Activated CD8-positive, alpha-beta memory T cell treated with anti-CD3 and anti-CD28 coated beads, Interleukin-2, amount 50 U/mL, for 1 hour (primary cell): ENCODE results near the gene SLC25A22.

Experiments used
- DNase-seq: peaks from one replicate; pipeline ENCODE4 v3.0.0-alpha.2; 2020; ENCODE audit errors: extremely low read depth

Gene SLC25A22

GRCh38 chr11:803467-803742 is 5.3 kb upstream of the SLC25A22 start:
- no peak for DNase-seq

GRCh38 chr11:802693-803466 is 4.8 kb upstream of the SLC25A22 start:
- no peak for DNase-seq

- no peak for DNase-seq
Observed at GRCh38 chr11:802018-802617, 4.0 kb upstream of the SLC25A22 start.

DNA sequence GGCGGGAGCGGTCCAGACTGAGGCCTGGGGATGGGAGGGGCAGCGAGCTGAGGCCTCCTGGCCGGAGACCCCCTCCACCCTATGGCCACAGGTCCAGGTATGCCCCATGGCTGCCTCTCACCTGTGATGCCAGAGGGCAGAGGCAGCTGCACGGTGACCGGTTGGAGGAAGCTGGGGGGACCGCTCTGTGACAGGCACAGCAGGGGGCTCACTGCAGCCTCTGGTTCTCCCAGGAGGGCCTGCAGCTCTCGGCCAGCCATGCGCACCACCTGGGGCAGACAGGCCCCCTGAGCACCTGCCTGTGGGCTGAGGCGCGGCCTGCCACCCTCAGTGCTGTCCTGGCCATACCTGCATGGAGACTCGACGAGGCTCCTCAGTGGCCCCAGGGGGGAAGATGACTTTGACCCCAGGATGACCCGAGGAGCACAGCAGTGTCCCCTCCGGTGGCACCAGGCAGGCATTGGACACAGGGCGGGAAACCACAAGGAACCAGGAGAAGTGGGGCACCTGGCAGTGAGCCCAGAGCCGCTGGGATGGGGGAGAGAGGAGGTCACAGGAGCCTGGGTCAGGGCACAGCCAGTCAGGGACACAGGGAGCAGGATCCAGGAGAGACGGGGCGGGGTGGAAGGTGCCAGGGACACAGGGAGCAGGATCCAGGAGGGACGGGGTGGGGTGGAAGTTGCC is 3.2 kb upstream of the SLC25A22 start:
- DNase-seq: no peak

DNA sequence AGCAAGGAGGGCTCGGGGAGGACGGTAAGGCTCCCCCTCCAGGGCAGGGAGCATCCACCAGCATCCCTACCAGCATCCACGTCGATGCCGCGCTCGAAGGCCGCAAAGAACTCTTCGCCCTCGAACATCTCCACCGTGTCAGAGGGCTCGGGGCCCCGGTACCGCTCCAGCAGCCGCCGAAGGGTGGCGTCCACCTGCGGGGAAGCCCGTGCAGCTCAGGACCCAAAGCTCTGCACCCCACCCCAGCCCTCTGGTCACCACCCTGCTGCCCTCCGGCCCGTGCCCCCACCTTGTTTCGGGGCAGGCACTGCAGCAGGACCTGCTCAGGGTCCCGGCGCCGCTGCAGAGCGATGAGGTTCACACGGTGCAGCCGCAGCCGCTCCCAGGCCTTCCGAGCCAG is 2.4 kb upstream of the SLC25A22 start:
- no peak for DNase-seq

GRCh38 chr11:799641-800316 is 1.7 kb upstream of the SLC25A22 start:
- no peak for DNase-seq

- peak; percentile 62 for DNase-seq
Observed at GRCh38 chr11:797296-798092, 587 bp downstream of the SLC25A22 start.

DNA sequence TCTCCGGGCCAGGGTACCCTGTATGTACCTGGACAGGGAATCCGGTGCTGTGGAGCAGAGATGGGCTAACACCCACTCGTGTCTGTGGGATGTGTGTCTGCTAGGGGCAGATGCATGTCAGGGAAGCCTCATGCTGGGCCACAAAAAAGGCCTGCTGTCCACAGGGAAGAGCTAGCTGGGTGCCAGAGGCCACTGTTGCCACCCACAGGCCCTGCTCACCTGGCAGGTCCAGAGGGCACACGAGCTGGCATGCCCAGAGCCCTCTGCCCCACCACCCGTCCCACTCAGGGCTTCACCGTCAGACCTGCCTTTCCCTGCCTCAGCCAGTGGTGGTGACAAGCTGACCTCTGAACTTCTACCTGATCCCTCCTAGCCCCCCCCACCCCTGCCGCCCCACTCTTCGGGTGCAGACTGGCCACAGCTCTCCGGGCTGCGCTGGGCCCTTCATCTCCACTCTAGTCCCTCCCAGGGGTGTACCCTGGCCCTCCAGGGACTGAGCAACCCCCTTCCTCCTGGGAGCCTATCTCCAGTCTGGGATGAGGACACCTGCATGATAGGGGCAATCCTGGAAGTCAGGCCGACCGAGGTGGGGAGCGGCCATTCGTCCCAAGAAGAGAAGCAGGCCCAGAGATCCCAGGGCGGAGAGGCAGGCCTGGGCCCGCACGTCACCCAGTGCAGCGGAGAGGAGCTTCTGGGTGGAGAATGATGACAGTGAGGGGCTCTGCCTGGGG is 1.4 kb downstream of the SLC25A22 start:
- DNase-seq: no peak

DNA sequence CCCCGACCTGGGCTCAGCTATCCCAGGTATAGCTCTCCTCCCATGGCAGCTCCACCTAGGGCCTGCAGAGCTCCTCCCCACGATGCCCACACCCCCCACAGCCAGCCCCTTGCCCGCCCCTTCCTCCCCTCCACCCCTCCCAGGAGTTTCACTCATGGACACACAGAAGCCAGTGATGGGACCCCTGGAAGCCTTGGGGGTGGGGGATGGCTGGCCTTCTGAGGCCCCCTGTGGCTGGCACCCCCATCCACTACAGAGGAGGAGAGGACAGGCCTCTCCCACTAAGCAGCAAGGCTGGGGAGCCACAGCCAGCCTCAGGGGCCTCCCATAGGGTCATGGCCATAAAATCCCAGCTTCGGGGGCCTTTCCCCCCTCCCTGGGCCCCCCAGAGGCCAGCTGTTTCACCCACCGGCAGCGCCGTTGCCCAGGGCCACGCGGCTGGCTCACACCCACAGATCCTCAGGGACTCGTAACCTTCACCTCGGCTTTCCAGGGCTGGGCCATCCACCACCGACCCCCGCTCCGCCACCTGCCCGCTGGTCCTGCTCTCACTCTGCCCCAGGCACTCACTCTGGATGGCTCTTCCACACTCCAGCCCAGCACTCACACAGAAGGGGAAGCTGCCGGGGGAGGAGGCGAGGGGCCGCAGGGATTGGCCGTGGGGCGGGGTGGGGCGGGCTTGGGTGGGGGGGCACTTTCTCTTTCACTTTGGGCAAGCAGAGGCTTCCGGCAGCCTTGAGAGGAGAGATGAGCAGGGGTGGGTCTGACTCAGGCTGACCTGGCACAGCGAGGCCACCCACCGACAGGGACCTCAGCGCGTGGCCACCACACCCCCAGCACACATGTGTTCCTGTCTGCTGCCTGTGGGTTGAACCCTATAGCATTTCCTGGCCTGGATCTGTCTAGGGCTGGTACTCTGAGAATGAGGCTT is 2.2 kb downstream of the SLC25A22 start:
- DNase-seq: peak; percentile 39

GRCh38 chr11:794766-795633 is 3.1 kb downstream of the SLC25A22 start:
- no peak for DNase-seq

GRCh38 chr11:794013-794765 is 3.9 kb downstream of the SLC25A22 start:
- DNase-seq: no peak

DNA sequence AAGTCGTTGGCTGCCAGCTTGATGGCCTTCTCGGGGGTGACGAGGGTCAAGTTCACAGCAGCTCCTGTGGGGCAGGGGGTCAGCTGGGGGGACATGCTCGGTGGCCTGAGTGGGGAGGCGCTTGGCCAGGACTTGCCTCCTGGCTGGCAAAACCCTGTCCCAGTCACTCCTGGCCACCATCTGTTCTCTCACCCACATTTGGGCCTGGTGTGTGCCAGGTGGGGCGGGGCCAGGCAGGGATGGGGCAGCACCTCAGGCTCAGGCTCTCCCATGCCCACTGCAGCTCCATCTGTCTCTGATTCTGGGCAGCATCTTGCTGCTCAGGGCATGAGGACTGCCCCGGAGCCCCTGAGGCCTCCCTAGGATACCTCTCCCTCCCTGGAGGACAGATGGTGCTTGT is 4.5 kb downstream of the SLC25A22 start:
- no peak for DNase-seq

DNA sequence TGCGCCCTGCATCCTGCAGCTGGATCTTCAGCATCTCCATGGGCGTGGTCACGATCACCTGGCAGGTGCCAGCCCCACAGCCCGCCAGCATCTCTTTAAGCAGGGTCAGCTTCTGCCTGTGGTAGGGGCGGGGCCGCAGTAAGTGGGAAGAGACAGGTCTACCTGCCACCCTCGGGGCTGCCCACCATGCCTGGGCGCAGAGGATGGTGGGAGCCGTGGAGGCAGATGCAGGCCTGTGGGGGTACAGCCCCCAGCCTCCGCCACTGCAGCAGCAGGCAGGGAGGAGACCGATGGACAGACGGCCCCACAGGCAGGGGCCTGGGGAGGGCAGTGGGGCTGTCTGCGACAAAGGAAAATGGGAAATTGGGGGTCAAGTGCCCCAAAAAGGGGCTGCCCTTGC is 5.2 kb downstream of the SLC25A22 start:
- DNase-seq: no peak

- DNase-seq: no peak
Observed at GRCh38 chr11:792535-792821, 5.6 kb downstream of the SLC25A22 start.

- DNase-seq: no peak
Observed at GRCh38 chr11:791658-792534, 6.2 kb downstream of the SLC25A22 start.

DNA sequence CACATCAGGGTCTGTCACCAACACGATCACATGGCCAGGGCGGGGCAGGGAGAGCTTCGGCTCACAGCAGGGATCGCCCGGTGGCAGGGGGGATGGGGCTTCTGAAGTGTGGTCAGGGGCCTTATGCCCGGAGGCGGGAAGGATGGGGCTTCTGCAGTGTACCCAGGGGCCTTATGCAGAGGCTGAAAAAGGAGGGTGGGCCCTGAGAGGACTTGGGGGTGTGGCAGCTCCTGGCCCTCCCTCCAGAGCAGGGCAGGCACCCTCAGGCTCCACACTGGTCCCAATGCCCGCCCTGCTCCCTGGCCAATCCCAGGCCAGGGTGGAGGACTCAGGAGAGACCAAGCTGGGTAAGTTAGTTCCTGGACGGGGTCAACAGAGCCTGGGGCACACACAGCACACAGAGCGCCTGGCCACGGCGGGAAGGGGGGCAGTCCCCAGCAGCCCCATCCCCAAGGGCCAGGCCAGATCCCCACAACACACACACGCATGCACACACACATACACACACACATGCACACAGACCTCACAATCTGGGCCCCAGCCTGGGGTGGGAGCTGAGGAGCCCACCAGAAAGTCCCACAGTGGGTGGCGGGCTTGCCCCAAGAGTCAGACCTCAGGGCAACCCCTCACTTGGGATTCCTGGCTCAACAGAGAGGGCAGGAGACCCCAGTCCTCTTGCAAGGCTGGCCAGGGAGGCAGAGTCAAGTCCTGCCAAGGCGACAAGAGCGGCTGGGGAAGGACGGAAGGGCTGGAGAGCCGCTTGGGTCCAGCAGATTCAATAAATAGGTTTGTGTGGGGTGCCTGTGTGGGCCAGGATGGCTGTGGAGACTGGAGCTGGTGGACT is 7.1 kb downstream of the SLC25A22 start:
- no peak for DNase-seq

DNA sequence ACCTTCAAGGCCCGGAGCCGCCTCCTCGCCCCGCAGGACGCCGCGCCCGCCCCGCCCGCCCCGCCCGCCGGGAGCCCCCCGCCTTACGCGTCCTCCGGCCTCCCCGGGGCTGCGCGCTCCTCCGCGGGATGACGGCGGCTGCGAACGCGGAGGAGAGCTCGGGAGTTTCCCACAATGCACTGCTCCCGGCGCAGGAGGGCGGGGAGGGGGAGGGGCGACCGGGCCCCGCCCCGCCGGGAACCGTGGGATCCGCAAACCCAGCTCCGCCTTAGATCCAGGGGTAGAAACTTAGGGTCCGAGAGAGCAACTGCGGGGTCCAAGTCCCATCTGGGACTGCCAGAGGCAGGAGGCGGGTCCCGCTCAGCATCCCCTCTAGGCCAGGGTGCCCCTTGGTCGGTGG is 8.1 kb downstream of the SLC25A22 start, which contains the start of gene CEND1:
CEND1 (minus strand) TSS at position 148 of the 400 bp plus-strand sequence. CDS start 1,514 bp downstream, outside the sequence.
- DNase-seq: no peak
